Inflammatory macrophage (primary cell): ENCODE data around the gene PPP2R2B.
A peak's percentile ranks its signal among the peaks of the same experiment; 100 is the strongest.
"Not testable (repeated sequence)": the region's sequence is repeated elsewhere in the genome, so short reads cannot be mapped to it uniquely, and the experiment has no call there.

Source experiments
- DNase-seq, 2 donors: peaks; one replicate each; pipeline ENCODE4 v3.0.0-alpha.2; 2020 to 2022

PPP2R2B gene

DNA sequence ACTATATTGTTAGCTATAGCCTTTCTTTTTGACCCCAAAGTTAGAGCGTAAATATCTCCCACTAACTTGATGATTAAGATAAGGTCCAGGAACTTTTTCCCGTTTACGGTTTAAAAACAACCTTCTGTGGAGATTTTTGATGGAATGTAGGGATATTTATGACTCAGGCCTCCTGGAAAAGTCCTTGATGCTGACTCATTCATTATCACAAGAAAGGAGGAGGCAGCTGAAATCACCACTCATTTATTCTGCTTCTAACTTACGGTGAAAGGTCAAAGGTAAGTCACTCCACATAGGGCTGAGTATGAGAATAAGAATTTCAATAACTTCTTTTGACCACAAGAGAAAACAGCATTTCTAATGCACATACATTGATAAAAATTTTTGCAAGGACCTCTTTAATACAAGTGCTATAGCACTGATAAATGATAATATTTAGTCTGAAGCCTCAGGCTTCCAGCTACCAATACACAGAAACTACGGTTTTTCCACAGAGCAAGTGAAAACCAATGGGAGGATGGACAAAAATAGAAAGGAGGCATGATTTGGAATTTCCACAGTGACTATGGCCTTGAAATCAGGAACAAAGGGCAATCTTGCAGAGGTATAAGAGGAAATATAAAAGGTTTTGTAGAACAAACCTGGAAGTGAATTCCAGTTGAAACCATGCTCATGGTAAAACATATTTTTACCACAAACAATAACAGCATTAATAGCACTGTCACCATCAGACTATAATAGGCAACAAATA is 146.5 kb downstream of the PPP2R2B start:
- no peak for DNase-seq

DNA sequence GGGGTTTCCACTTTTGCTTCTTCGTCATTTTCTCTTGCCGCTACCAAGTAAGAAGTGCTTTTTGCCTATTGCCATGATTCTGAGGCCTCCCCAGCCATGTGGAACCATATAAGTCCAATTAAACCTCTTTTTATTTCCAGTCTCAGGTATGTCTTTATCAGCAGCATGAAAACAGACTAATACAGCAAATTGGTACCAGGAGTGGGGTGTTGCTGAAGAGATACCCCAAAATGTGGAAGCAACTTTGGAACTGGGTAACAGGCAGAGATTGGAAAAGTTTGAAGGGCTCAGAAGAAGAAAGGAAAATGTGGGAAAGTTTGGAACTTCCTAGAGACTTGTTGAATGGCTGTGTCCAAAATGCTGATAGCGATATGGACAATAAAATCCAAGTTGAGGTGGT is 149.8 kb downstream of the PPP2R2B start:
- DNase-seq, result not testable (repeated sequence)

DNA sequence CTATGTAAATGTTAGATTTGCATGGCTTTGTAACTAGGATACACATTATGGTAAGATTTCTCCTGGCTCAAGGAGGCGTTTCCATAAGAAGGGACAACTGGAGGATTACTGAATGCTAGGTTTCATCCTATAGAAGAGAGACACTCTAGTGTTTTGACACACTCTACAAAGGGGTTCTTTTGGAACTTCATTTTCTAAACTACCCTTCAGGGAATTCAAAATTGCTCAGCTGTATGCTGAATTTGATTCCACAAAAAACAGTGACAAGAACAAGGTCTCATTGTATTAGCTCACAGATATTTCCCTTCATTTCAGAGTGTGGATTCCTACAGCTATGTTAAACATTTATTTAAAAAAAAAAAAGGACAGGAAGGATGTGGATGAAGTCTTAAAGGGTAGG is 151.7 kb downstream of the PPP2R2B start:
- no peak for DNase-seq

DNA sequence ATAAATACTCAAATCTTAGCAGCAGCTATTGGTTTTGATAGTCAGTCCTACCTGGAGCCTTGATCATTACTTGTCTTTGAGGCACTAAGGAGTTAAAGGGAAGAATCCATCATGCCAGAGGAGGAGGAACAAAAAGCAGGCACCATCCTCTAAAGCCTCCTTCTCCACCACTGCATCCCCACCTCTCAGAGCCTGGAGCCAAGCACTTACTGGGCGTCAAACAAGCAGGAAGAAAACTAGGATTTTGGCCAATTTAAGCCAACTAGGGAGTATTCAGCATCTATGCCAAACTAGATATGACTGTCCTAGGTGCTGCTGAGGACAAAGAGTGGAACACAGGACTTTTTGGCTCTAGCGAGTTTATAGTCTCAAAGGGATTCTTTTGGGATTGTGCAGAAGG is 152.5 kb downstream of the PPP2R2B start:
- no peak for DNase-seq

DNA sequence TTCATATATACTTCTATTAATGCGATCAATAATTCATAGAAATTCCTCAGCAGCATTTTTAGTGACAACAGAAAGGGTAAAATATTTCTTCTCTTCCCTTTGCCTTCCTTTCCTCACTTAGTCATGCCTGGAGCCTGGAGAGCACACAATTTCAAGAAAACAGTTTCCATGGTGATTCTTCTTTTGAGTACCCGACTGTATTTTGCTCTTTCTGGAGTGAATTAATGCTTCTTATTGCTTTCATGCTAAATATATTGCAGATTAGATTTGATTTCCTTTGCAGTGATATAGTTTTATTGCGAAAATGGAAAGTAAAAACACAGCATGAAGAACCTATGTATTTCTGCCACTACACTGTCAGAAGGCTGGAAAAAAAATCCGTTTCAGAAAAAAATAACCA is 153.5 kb downstream of the PPP2R2B start:
- DNase-seq, result no peak

DNA sequence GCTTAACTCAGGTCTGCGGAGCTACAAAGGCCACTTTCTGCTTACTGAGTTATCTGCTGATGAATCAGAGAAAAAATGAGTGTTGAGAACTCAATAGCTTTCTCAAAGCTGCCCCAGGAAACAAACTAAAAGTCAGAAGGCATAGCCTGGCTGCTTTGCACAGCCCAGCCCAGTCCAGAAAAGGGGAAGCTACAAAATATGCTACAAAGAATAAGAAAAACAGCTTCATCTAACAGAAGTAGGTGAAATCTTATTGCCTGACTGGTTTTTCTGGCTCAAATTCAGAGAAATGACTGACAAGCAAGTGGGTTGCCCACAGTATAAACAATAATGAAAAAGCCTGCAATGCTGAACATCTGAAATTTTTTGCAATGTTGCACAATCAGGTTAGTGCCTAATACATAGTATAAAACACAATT is 156.2 kb downstream of the PPP2R2B start:
- no peak for DNase-seq

DNA sequence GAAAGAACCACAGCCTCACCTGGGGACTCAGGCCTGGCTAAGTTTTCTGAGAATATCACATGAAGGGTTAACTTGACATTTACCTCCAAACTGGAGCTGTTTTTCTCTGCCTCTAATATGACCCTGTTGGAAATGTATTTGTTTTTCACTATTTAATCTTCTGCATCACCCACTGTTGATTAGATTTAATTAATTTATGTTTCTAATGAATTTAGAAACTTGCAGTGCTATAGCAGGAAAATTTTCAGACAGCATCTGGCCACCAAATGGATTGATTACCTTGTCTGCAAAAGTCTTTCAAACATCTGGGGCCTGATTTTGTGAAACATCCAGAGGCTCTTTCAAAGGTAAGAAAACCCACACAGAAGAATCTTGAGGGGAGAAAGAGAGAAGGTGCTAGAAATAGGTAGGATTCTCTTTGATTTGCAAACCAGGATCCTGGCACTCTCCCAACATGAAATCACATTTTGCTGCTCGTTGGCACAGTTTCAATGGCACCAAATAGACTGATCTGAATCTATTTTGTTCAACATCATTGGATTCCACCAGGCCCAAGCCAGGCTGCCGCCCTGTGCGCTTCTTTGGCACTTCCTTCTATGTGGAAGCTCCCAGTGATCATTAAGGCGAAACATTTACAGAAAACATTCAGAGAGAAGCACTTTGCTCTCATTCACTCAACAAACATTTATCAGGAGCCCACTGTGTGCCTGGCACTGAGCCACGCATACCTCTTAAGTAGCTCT is 157.3 kb downstream of the PPP2R2B start:
- DNase-seq, result no peak

DNA sequence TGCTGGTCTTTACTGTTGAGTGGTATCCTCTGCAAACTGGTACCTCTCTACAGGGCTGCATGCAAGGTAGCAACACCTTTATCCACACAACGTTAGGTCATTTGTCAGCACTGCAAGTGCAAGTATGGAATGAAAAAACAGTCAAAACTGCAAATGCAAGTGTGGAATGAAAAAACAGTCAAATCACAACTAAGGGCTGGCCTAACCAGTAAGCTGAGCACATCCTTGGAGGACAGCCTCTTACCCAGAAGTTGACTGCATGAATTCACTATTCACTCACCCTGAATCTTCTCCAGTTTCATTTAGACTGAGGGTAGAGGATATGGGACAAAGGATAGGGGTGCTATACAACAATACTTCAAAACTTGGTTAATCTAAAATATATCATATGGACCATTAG is 158.4 kb downstream of the PPP2R2B start:
- DNase-seq, result no peak

DNA sequence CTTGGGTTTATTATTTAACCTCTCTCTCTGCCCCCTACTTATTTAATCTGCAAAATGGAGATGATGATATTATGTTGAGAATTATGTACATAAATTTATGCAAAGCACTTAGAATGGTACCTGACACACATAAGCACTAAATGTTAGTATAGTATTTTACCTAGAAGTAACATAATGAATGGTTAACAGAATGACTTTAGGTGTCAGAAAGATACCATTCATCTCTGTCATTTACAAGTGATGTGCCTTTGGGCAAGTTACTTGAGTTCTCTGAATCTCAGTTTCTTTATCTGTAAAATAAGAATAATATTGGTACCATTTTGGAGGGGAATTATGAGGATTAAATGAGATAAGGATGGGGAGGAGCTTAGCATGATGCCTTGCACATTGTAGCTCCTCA is 159.4 kb downstream of the PPP2R2B start:
- no peak for DNase-seq

DNA sequence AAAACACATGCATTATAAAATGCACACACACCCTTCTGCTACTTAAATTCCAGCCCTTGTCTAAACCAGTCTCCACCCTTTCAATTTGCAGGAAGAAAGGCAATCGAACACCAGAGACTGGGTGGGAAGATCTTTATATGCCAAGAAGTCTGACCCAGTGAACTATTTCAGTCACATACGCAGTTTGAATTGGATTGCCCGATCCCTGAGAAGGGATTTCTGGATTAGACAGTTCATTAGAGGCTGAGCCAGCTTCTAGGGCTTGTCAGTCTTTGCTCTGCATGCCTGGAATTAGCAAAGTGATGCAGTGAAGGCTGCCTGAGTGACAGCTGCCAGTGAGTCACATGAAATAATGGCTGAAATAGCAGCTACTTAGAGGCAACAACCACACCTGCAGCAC is 159.9 kb downstream of the PPP2R2B start:
- no peak for DNase-seq

DNA sequence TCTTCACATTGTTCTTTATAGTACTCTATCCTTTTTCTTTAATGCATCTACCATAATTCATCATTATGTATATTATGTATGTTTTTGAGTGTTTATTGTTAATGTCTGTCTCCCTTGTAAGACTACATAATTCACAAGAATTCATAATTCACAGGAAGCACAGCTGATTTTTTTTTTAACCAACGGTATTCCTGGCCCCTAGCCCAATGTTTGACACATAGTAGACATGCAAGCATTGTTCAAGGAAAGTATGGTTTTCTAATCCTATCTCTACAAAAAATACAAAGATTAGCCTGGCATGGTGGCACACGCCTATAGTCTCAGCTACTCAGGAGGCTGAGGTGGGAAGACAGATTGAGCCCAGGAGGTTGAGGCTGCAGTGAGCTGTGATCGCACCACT is 160.6 kb downstream of the PPP2R2B start:
- no peak for DNase-seq

DNA sequence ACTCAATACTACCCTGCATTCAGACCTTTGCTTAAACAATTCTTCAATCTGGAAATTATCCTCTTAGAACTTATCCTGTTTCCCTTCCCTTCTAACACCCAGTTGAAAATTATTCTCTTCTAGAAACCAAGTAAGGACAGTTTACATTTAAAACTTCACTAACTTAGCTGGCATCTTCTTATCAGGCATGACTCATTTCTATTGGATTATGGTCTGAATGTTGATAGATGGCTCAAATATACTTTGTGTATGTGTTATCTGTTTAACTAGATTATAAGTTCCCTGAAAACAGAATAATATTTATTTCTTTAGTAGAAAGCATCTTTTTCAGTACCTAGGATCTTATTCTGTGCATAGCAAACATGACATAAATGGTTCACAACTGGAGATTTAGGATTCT is 161.9 kb downstream of the PPP2R2B start:
- DNase-seq, result no peak

DNA sequence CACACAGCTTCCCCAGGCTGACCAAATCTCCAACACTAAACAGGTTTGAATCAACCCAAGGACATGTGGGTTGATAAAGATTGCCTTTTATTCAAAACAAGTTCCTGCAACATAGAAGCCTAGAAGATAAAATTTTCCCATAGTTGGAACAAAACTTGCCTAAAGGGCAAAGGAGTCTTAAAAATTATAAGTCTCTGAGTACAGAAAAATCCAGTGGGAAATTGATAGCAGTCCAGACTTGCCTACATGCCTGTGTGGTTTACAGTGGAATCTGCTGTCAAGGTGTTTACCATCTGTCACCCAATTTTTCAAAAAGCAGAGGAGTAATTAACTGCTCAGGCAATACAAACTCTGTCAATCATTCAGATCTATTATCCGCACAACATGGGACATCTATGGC is 168.2 kb downstream of the PPP2R2B start:
- DNase-seq, result no peak

DNA sequence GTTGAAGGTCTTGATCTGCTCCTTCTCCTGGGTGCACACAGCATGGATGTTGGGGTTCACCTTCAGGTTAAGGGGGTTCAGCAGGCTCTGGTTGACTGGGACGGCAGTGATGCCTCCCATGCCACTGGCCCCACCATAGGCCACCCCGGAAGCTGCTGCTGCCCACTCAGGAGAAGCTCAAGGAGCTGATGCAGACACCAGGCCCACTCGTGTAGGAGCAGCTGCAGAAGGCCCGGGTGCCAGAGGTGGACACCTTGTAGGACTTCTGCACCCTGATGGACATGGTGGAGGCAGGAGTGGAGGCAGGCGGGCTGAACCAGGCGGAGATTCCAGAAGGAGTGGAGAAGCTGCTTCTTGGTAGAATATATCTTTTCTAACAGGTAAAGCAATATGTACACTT is 171.2 kb downstream of the PPP2R2B start:
- DNase-seq, result no peak

DNA sequence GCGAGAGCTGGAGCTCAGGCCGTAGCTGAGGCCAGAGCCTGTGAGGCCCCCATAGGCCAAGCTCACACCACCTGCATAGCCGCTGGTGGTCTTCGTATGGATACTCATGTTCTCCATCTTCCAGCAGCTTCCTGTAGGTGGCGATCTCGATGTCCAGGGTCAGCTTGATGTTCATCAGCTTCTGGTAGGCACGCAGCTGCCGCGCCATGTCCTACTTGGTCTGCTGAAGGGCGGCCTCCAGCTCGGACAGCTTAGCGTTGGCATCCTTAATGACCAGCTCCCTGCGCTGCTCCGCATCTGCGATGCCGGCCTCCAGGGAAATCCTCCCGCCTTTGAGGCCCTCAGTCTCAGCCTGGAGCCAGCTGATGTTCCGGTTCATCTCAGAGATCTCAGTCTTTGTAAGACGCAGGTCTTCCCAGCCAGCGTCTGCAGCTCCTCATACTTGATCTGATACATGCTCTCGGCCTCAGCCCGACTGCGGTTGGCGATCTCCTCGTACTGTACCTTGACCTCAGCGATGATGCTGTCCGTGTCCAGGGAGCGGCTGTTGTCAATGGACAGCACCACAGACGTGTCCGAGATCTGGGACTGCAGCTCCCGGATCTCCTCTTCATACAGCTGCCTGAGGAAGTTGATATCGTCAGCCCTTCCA is 172.1 kb downstream of the PPP2R2B start:
- no peak for DNase-seq

DNA sequence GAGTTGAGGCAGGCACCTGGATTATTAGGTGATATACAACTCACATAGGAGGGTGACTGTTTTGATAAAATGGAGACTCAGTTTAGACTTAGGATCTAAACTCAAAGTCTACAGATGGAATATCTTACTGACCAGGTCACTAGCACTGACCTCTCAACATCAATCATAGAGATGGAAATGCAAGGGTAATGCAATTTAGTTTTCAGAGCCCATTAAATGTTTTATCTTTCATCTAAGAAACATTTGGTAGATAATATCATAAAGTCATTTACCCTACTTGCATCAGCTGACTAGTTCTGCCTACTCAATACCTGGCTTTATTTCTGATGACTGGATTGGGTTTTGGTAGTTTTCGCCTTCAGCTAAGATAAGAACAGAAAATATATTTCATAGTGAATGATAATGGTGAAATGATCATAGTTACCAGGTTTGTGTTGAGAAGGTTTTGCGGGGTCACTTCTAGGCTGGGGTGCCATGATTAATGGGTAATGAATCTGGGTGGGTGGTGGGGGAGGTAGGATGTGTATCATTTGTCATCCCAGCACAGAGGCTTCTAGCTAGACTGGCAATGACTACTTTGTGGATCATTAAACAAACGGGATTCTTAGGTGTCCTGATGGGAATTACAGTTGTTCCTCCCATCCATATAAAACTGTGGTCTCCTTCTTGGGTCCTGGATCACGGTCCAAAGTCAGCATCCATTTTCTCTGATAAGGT is 173.4 kb downstream of the PPP2R2B start:
- DNase-seq, result no peak

DNA sequence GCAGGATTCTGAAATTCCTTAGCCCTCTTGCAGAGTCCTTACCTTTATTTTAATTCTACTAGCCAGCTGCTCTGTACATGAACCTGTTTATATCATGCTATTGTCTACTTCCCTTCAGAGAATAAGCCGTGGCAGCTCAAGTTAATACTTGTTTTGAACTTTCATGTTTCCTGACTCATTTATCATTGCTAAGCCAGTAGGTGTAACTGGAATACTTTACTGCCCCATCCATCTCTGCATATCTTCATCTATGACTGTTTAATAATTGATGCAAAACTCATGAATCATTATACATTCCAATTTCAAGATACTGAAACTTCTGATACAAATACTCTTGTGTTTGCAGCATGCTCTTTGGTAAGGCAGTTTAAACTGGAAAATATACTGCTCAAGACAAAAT is 174.7 kb downstream of the PPP2R2B start:
- no peak for DNase-seq

DNA sequence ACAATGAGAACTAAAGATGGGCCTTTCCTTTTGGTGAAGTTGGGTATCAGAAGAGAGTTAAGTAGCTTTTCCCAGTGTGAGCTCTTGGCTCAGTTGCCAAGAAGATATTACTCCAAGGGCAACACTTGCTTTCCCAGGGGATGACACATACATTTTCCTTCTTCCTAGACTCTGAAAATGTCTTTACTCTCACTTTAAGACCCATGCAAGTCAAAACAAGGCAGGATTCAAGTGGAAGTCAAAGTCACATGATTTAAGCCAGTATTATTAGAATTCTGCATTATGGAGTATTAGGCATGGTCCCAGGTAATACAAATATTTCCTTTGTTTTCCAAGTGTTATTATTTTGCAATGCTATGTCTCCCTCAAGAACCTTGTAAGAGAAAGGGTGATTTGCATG is 175.1 kb downstream of the PPP2R2B start:
- no peak for DNase-seq

DNA sequence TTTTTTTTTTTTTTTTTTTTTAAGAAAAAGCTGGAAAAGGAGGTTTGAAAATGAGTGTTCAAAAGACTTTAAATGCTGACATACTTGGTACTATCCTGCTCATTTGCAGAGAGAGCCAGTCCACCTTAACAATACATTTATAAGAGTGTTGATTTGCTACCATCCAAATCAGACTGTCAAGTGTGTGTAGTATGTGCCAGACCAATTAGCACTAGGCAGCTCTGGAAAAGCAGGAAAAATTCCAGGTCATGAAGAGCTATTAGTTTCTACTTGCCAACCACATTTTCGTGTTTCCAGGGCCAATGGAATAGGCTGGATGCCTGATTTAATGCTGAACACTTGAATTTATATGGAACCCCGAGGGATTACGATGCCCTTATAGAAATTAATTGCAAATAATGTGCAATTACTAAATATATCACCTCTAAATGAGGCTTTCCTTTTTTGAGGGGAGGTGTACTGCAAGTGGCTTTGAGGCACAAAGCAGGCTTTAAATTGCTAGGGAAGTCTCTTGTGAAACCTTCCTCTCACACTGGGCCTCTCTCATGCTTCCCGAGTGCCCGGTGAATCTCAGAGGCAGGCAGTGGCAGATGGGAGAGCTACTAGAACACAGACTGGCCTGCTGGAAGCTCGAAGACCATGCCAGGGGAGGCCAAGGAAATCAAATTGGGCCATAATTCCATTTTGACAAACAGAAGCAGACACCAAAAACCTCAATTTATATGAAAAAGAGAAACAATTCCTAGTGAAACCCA is 178.7 kb downstream of the PPP2R2B start:
- DNase-seq, result peak in 1 of 2 donors; percentile 1

DNA sequence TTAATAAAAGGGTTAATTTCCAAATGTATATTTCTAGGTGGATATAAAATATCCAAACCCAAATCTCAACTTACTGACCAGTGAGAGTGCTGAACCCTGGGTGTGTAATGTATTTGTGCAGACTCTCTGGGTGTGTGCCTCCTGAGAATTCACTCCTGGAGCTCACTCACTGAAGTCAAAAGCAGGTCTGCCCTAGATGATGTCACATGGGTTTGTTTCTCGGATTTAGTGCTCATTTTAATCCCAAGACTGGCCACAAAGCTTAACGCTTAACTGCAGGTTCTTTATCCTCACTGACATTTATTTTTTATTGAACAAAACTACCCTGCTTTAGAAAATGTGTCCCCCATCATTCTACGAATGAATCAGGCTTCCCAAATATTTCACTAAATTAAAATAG is 179.4 kb downstream of the PPP2R2B start:
- DNase-seq, result no peak

DNA sequence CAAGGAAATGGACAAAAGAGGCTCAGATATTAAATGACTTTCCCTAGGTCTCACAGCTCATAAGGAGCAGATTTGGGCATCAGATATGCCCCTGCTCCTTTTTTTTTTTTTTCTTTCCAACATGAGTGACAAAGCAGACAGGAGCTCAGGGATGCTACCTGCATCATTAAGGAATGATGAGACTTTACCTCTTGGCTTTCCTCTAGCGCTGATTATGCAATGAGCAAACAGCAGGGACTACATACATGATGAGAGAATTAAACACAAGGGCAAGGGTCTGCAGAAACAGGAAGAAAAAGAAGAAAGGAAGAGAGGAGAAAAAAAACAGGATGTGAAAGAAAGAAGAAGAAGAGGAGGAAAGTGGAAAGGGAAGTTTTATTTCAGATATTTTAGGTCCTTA is 179.9 kb downstream of the PPP2R2B start:
- no peak for DNase-seq

DNA sequence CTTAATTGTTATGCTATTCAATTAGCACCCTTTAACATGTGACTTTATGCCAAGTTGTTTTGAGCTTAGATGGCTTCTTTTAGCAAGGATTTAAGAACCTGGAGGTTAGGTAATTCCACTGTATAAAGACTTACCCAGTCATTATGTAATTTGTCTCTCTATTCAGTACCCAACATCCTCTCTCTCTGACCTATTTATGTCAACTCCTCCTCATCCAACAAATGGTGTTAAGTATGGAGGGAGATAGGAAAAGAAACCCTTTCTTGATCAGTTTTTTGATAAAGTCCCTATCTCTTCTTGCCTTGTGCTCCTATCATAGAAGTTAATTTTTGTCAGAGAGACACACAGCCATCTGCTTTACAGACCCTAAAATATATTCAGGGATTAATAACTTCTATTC is 181.3 kb downstream of the PPP2R2B start:
- DNase-seq, result no peak

DNA sequence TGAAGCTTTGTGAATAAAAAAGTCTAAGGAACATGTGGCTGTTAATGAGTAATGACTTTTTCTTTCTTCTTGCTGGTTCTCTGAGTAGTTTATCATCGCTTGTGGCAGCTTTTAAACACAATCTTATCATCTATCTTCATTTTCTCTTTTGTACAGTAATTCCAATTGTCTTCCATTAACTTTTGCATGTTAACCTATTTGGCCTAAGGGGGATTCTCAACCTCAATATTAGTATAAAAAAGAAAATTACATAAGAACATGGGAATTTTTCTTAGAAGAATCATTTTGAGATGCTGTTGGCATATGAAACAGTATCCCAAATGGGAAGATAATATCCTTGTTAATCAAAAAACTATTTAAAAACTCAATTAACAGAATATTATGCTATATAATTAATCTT is 182.9 kb downstream of the PPP2R2B start:
- no peak for DNase-seq
